Stimulated activated CD4-positive, alpha-beta T cell treated with anti-CD3 and anti-CD28 coated beads, TNF-alpha, amount 100 ng/mL, for 24 hours (primary cell): ENCODE measurements around the gene MEIOSIN.
"Not testable (repeated sequence)": the region's sequence is repeated elsewhere in the genome, so short reads cannot be mapped to it uniquely, and the experiment has no call there.

Experiments used
- DNase-seq, 3 experiments: peaks; one replicate each; pipeline ENCODE4 v3.0.0-alpha.2; 2020; ENCODE audit warnings: low read depth in 3 of 3

MEIOSIN gene

GRCh38 chr19:45733160-45733810 lies at the start of gene MEIOSIN:
Gene MEIOSIN (plus strand): TSS chr19:45733439. CDS start chr19:45735377, 1,938 bp downstream.
- no peak for DNase-seq

- not testable (repeated sequence) for DNase-seq
These were observed 48.2 kb upstream of the MEIOSIN start for GRCh38 chr19:45685045-45685444.

- DNase-seq: no peak
These were observed 45.6 kb upstream of the MEIOSIN start for GRCh38 chr19:45687599-45687998.

GRCh38 chr19:45691516-45692186 lies 41.6 kb upstream of the MEIOSIN start, which contains the start of gene SNRPD2:
Gene SNRPD2 (minus strand): TSS chr19:45691953. CDS start chr19:45691888, 65 bp downstream.
- DNase-seq: peak; percentile 86 to 91 (median 88)

GRCh38 chr19:45692187-45693105 lies 40.8 kb upstream of the MEIOSIN start, which contains the start of gene QPCTL:
Gene QPCTL (plus strand): TSS chr19:45692666. CDS start chr19:45692704, 38 bp downstream.
- DNase-seq: peak; percentile 91 to 97 (median 96)

- peak; percentile 72 to 81 (median 73) for DNase-seq
These were observed 40.0 kb upstream of the MEIOSIN start for GRCh38 chr19:45693106-45693788.

GRCh38 chr19:45701676-45702075 lies 31.6 kb upstream of the MEIOSIN start:
- no peak for DNase-seq

- no peak for DNase-seq
These were observed 28.1 kb upstream of the MEIOSIN start for GRCh38 chr19:45705115-45705514.

- no peak for DNase-seq
These were observed 27.4 kb upstream of the MEIOSIN start for GRCh38 chr19:45705710-45706415.

GRCh38 chr19:45710356-45711130 lies 22.7 kb upstream of the MEIOSIN start:
- no peak for DNase-seq

- DNase-seq: no peak
These were observed 21.2 kb upstream of the MEIOSIN start for GRCh38 chr19:45711851-45712698.

GRCh38 chr19:45712699-45713067 lies 20.6 kb upstream of the MEIOSIN start:
- no peak for DNase-seq

- DNase-seq: no peak
These were observed 20.1 kb upstream of the MEIOSIN start for GRCh38 chr19:45713141-45713540.

- no peak for DNase-seq
These were observed 18.1 kb upstream of the MEIOSIN start for GRCh38 chr19:45715139-45715538.

GRCh38 chr19:45716359-45717130 lies 16.7 kb upstream of the MEIOSIN start:
- no peak for DNase-seq

- DNase-seq: peak; percentile 91 to 97 (median 94)
These were observed 15.9 kb upstream of the MEIOSIN start for GRCh38 chr19:45717131-45717982.

GRCh38 chr19:45717983-45718650 lies 15.1 kb upstream of the MEIOSIN start:
- DNase-seq: no peak
